Endodermal cell (in vitro differentiated cells): ENCODE results near the gene GALNT16. TPM values are rescaled to one million over a fixed set of nuclear protein-coding genes. Genes with fewer than 3 reads are reported as not detected.

Experiments used
- DNase-seq: peaks from one replicate; pipeline ENCODE4 v3.0.0-alpha.2; 2017
- H3K27ac ChIP-seq: 2 replicates; pipeline ENCODE4 v1.5.1; 2013; ENCODE audit warnings: mild to moderate bottlenecking, low read depth, low read length, moderate library complexity
- H3K27me3 ChIP-seq: 2 replicates; pipeline ENCODE4 v1.6.1; 2013; ENCODE audit warnings: mild to moderate bottlenecking, low read length, moderate library complexity; ENCODE audit not compliant: insufficient read depth, control insufficient read depth, poor library complexity, severe bottlenecking
- H3K36me3 ChIP-seq: 2 replicates; pipeline ENCODE4 v1.7.0; 2013; ENCODE audit warnings: mild to moderate bottlenecking, low read length, moderate library complexity; ENCODE audit not compliant: control insufficient read depth, insufficient read depth
- H3K4me1 ChIP-seq: one replicate; pipeline ENCODE4 v1.7.0; 2013; ENCODE audit warnings: low read length; ENCODE audit not compliant: control insufficient read depth, insufficient read depth
- H3K4me3 ChIP-seq: 2 replicates; pipeline ENCODE4 v1.5.1; 2013; ENCODE audit warnings: mild to moderate bottlenecking, low read length, moderate library complexity
- H3K9ac ChIP-seq: 2 replicates; pipeline ENCODE4 v1.6.1; 2013; ENCODE audit warnings: mild to moderate bottlenecking, low read length, moderate library complexity; ENCODE audit not compliant: poor library complexity, severe bottlenecking; ENCODE audit errors: extremely low read depth
- H3K9me3 ChIP-seq: 2 replicates; pipeline ENCODE4 v1.6.1; 2013; ENCODE audit warnings: mild to moderate bottlenecking, low read length, moderate library complexity; ENCODE audit not compliant: control insufficient read depth
- H3K27ac Mint-ChIP-seq: 2 replicates; pipeline ENCODE4 v1.8.0; 2020; ENCODE audit warnings: mixed read lengths
- H3K27me3 Mint-ChIP-seq: 2 replicates; pipeline ENCODE4 v1.8.0; 2021; ENCODE audit warnings: mild to moderate bottlenecking, mixed read lengths; ENCODE audit not compliant: insufficient read depth
- H3K36me3 Mint-ChIP-seq: 2 replicates; pipeline ENCODE4 v1.8.0; 2020; ENCODE audit warnings: low read depth, mixed read lengths
- H3K4me1 Mint-ChIP-seq: 2 replicates; pipeline ENCODE4 v1.8.0; 2020; ENCODE audit warnings: mixed read lengths
- H3K4me3 Mint-ChIP-seq: 2 replicates; pipeline ENCODE4 v1.8.0; 2020; ENCODE audit warnings: mild to moderate bottlenecking, moderate library complexity, mixed read lengths
- H3K9me3 Mint-ChIP-seq: 2 replicates; pipeline ENCODE4 v1.8.0; 2020; ENCODE audit warnings: mild to moderate bottlenecking, mixed read lengths
- CTCF ChIP-seq: fragments of 200-600 bp; sonication (generic); conservative IDR thresholded peaks from 2 replicates; pipeline ENCODE4 v1.5.0; 2021; ENCODE audit warnings: antibody characterized with exemption, mild to moderate bottlenecking
- WGBS, 2 experiments: methylation state at CpG; one replicate each; pipeline versions ENCODE4 v1.1.5 to v1.1.7; 2013; ENCODE audit warnings: missing lambda C conversion rate in 2 of 2, mixed read lengths in 1 of 2; ENCODE audit not compliant: insufficient coverage in 1 of 2, insufficient read length in 1 of 2; 5-methylcytosine and 5-hydroxymethylcytosine counted together
- total RNA-seq, 2 donors: library from RNA; stranded (reverse); fragmentation: NEBNext Ultra II Directional in 1 of 2; extraction: Animal tissue kit (Norgen Biotek cat#: 25700) in 1 of 2; gene quantifications; 2 replicates in 1 of 2; 3 replicates in 1 of 2; pipeline ENCODE4 v1.2.1, GENCODE V29; 2021

The GALNT16 gene
- total RNA-seq, 2 donors from 2014 or later = 2.2 to 8.0 TPM

DNA sequence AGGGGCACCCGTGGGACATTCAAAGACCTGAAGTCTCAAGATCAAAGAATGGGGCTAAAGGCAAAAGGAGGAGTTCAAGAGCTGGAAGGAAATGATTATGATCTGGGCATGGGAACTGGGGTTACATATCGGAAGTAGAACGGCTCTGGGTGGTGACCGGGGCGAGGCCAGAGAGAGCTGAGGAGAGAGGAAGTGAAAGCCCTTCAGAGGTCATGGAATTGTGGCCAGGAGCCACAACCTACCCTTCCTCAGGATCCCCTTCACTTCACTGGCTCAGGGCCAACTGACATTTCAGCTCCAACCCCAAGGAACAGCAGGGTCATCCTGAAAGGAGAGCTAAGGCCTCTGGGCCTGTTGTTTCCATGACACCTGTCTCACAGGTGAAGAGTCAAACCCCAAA lies 57.8 kb downstream of the GALNT16 start:
- WGBS, 2 experiments = 96 to 100% methylated on average over 1 to 5 of the region's 5 CpGs
- Histone ChIP-seq H3K36me3 (no peaks in the 10 kb centered on the region), H3K27ac (no peak overlapping the region), H3K4me3 (no peak overlapping the region), H3K9me3 (no peaks in the 10 kb centered on the region), H3K27me3 (no peaks in the 10 kb centered on the region), H3K4me1 (no peaks in the 10 kb centered on the region), H3K9ac (no peak overlapping the region)
- DNase-seq = peak; percentile 28
- Mint-ChIP-seq H3K36me3 (no peaks in the 10 kb centered on the region), H3K9me3 (peaks cover 7% of the 10 kb centered on the region), H3K27me3 (no peaks in the 10 kb centered on the region), H3K4me3 (no peak overlapping the region), H3K4me1 (peaks cover 1% of the 10 kb centered on the region), H3K27ac (no peak overlapping the region)
- no peak for TF ChIP-seq CTCF

- Histone ChIP-seq H3K27me3 (no peaks in the 10 kb centered on the region), H3K36me3 (no peaks in the 10 kb centered on the region), H3K9ac (no peak overlapping the region), H3K27ac (no peak overlapping the region), H3K9me3 (no peaks in the 10 kb centered on the region), H3K4me1 (no peaks in the 10 kb centered on the region), H3K4me3 (no peak overlapping the region)
- 92 to 100% methylated on average over 1 to 2 of the region's 2 CpGs for WGBS, 2 experiments
- no peak for DNase-seq
- no peak overlapping the region for H3K4me3 Mint-ChIP-seq
- no peaks in the 10 kb centered on the region for H3K27me3 Mint-ChIP-seq
- peaks cover 1% of the 10 kb centered on the region for H3K4me1 Mint-ChIP-seq
- H3K36me3 Mint-ChIP-seq = no peaks in the 10 kb centered on the region
- no peak for TF ChIP-seq CTCF
- H3K27ac Mint-ChIP-seq = no peak overlapping the region
- peaks cover 7% of the 10 kb centered on the region for H3K9me3 Mint-ChIP-seq
Observed at GRCh38 chr14:69318241-69318640, 58.3 kb downstream of the GALNT16 start.

GRCh38 chr14:69318901-69319475 lies 59.0 kb downstream of the GALNT16 start:
- Histone ChIP-seq H3K27ac (no peak overlapping the region), H3K36me3 (no peaks in the 10 kb centered on the region), H3K9me3 (no peaks in the 10 kb centered on the region), H3K9ac (no peak overlapping the region), H3K4me1 (no peaks in the 10 kb centered on the region), H3K27me3 (no peaks in the 10 kb centered on the region), H3K4me3 (no peak overlapping the region)
- no peaks in the 10 kb centered on the region for H3K36me3 Mint-ChIP-seq
- no peak overlapping the region for H3K27ac Mint-ChIP-seq
- no peak for TF ChIP-seq CTCF
- peaks cover 7% of the 10 kb centered on the region for H3K9me3 Mint-ChIP-seq
- 92 to 93% methylated on average over 5 to 8 of the region's 8 CpGs for WGBS, 2 experiments
- H3K27me3 Mint-ChIP-seq = no peaks in the 10 kb centered on the region
- H3K4me3 Mint-ChIP-seq = no peak overlapping the region
- H3K4me1 Mint-ChIP-seq = peaks cover 7% of the 10 kb centered on the region
- no peak for DNase-seq
